CD14-positive monocyte (primary cell): ENCODE measurements around the gene APLF. TPM values are rescaled to one million over a fixed set of nuclear protein-coding genes. Genes with fewer than 3 reads are reported as not detected.

Experiments used
- DNase-seq, 3 donors: peaks; one replicate each; pipeline ENCODE4 v3.0.0-alpha.2; 2011 to 2022
- H2AFZ ChIP-seq: 2 replicates; pipeline ENCODE4 v1.6.0; 2012; ENCODE audit warnings: mild to moderate bottlenecking, low read depth, low read length, inconsistent platforms; ENCODE audit not compliant: insufficient read depth, poor library complexity, severe bottlenecking
- H3K27ac ChIP-seq, 2 donors: 1 replicate in 1 of 2; 2 replicates in 1 of 2; pipeline ENCODE4 v1.5.1; 2012 to 2013; ENCODE audit warnings: low read length in 2 of 2, control low read depth in 1 of 2, inconsistent platforms in 1 of 2, low read depth in 1 of 2, mild to moderate bottlenecking in 1 of 2
- H3K27me3 ChIP-seq, 2 donors: one replicate each; pipeline versions ENCODE4 v1.6.0 to v1.6.1; 2011 to 2013; ENCODE audit warnings: low read length in 2 of 2; ENCODE audit not compliant: control insufficient read depth in 2 of 2, insufficient read depth in 2 of 2
- H3K36me3 ChIP-seq, 2 donors: replicated peaks in 1 of 2; 1 replicate in 1 of 2; 2 replicates in 1 of 2; pipeline versions ENCODE4 v1.5.1 to v1.6.1; 2012 to 2013; ENCODE audit warnings: low read length in 2 of 2, control low read depth in 1 of 2, inconsistent platforms in 1 of 2, mild to moderate bottlenecking in 1 of 2; ENCODE audit not compliant: insufficient read depth in 2 of 2, control insufficient read depth in 1 of 2
- H3K4me1 ChIP-seq, 2 donors: 1 replicate in 1 of 2; 2 replicates in 1 of 2; pipeline versions ENCODE4 v1.5.1 to v1.6.1; 2012 to 2013; ENCODE audit warnings: low read length in 2 of 2, control low read depth in 1 of 2, inconsistent platforms in 1 of 2, mild to moderate bottlenecking in 1 of 2, moderate library complexity in 1 of 2; ENCODE audit not compliant: insufficient read depth in 2 of 2, control insufficient read depth in 1 of 2
- H3K4me2 ChIP-seq: replicated peaks from 2 replicates; pipeline ENCODE3; 2012; ENCODE audit warnings: low read length, moderate library complexity, mild to moderate bottlenecking; ENCODE audit not compliant: poor library complexity, severe bottlenecking; ENCODE audit errors: extremely low read depth
- H3K4me3 ChIP-seq, 3 experiments: fragments of 200-600 bp in 1 of 3; sonication (generic) in 1 of 3; replicated peaks in 1 of 3; 1 replicate in 2 of 3; 2 replicates in 1 of 3; pipeline ENCODE4 v1.5.1; 2011 to 2013; ENCODE audit warnings: low read length in 3 of 3, mild to moderate bottlenecking in 3 of 3, control low read depth in 2 of 3, low read depth in 2 of 3, inconsistent platforms in 1 of 3, moderate library complexity in 1 of 3
- H3K79me2 ChIP-seq: 2 replicates; pipeline ENCODE4 v1.6.0; 2012; ENCODE audit warnings: mild to moderate bottlenecking, control low read depth, inconsistent platforms, low read length, moderate library complexity; ENCODE audit not compliant: insufficient read depth
- H3K9ac ChIP-seq: 2 replicates; pipeline ENCODE4 v1.6.0; 2017; ENCODE audit warnings: low read length, mild to moderate bottlenecking; ENCODE audit not compliant: insufficient read depth, poor library complexity, severe bottlenecking
- H3K9me3 ChIP-seq, 2 donors: replicated peaks in 1 of 2; 1 replicate in 1 of 2; 2 replicates in 1 of 2; pipeline versions ENCODE4 v1.5.1 to v1.6.1; 2012 to 2013; ENCODE audit warnings: low read length in 2 of 2, control low read depth in 1 of 2; ENCODE audit not compliant: control insufficient read depth in 1 of 2, insufficient read depth in 1 of 2
- H4K20me1 ChIP-seq: 2 replicates; pipeline ENCODE4 v1.6.0; 2012; ENCODE audit warnings: mild to moderate bottlenecking, low read length, control low read depth, moderate library complexity; ENCODE audit not compliant: insufficient read depth
- H3K27ac Mint-ChIP-seq, 7 donors: one replicate each; pipeline ENCODE4 v1.8.0; 2020; ENCODE audit warnings: mild to moderate bottlenecking in 7 of 7, mixed read lengths in 7 of 7, moderate library complexity in 6 of 7, inconsistent platforms in 2 of 7
- H3K27me3 Mint-ChIP-seq, 3 donors: one replicate each; pipeline ENCODE4 v1.8.0; 2021 to 2022; ENCODE audit warnings: low read depth in 3 of 3, mild to moderate bottlenecking in 3 of 3, mixed read lengths in 3 of 3, moderate library complexity in 3 of 3, inconsistent platforms in 1 of 3
- H3K36me3 Mint-ChIP-seq, 2 donors: one replicate each; pipeline ENCODE4 v1.8.0; 2020; ENCODE audit warnings: mixed read lengths in 2 of 2, inconsistent platforms in 1 of 2, mild to moderate bottlenecking in 1 of 2
- H3K4me1 Mint-ChIP-seq: one replicate; pipeline ENCODE4 v1.8.0; 2020; ENCODE audit warnings: mild to moderate bottlenecking, mixed read lengths
- H3K4me3 Mint-ChIP-seq, 2 donors: one replicate each; pipeline ENCODE4 v1.8.0; 2020; ENCODE audit warnings: mild to moderate bottlenecking in 2 of 2, mixed read lengths in 2 of 2, moderate library complexity in 1 of 2
- H3K9me3 Mint-ChIP-seq, 7 donors: one replicate each; pipeline ENCODE4 v1.8.0; 2020 to 2022; ENCODE audit warnings: mixed read lengths in 7 of 7, mild to moderate bottlenecking in 6 of 7, moderate library complexity in 6 of 7, inconsistent platforms in 2 of 7
- WGBS: methylation state at CpG from one replicate; pipeline ENCODE4 v1.1.5; 2013; ENCODE audit warnings: missing lambda C conversion rate; ENCODE audit not compliant: insufficient coverage; 5-methylcytosine and 5-hydroxymethylcytosine counted together
- intact Hi-C, 2 donors: fragments of 100-400 bp; cut with micrococcal nuclease; formaldehyde crosslinking; loops; one replicate each; pipeline versions ENCODE4 v1.15.0 to v1.15.1; 2023
- polyA plus RNA-seq, 3 donors: library from polyadenylated mRNA; depleted of rRNA in 1 of 3; unstranded in 2 of 3; stranded (reverse) in 1 of 3; fragments of 300-500 nt in 2 of 3; fragments of >200 nt in 1 of 3; fragmentation: Illumina TruSeq in 2 of 3; gene quantifications; 1 replicate in 2 of 3; 2 replicates in 1 of 3; pipeline ENCODE4 v1.2.3, GENCODE V29; 2012 to 2021
- TF ChIP-seq, protein P1 (sequence below): fragments of 200-600 bp; IDR thresholded peaks from one replicate; pipeline ENCODE4 v1.8.0; 2022; ENCODE audit warnings: antibody characterized with exemption, mild to moderate bottlenecking

APLF gene
- polyA plus RNA-seq, 3 donors, result 0.77 to 1.8 (median 1.2) TPM

DNA sequence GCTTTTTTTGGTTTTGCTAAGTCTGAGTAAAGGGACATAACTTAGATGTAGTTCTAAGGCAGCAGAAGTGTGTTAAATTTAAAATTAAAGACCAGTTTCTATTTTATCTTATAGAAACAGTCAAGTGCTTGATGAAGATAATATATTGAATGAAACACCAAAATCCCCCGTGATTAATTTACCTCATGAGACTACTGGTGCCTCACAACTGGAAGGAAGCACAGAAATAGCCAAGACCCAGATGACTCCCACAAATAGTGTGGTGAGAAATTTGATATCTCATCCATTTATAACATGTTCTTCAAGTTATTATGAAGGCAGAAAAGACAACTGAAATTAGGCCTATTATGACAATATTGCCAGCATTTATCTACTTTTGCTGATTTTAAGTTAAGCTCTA lies 45.6 kb downstream of the APLF start:
- Mint-ChIP-seq H3K4me3 (no peak overlapping the region), H3K9me3 (peaks cover 0 to 6% (median 2%) of the 10 kb centered on the region in 7 donors), H3K4me1 (peaks cover 6% of the 10 kb centered on the region), H3K36me3 (peaks cover 0 to 7% of the 10 kb centered on the region in 2 donors), H3K27ac (no peak overlapping the region), H3K27me3 (no peaks in the 10 kb centered on the region)
- Histone ChIP-seq H3K27ac (no peak overlapping the region), H3K4me1 (peaks cover 0 to 3% of the 10 kb centered on the region in 2 donors), H3K9ac (no peak overlapping the region), H3K4me2 (no peak overlapping the region), H3K27me3 (no peaks in the 10 kb centered on the region), H2AFZ (no peak overlapping the region), H3K79me2 (no peaks in the 10 kb centered on the region), H3K9me3 (no peaks in the 10 kb centered on the region), H4K20me1 (no peaks in the 10 kb centered on the region), H3K4me3 (no peak overlapping the region), H3K36me3 (no peaks in the 10 kb centered on the region)
- TF ChIP-seq, protein P1, sequence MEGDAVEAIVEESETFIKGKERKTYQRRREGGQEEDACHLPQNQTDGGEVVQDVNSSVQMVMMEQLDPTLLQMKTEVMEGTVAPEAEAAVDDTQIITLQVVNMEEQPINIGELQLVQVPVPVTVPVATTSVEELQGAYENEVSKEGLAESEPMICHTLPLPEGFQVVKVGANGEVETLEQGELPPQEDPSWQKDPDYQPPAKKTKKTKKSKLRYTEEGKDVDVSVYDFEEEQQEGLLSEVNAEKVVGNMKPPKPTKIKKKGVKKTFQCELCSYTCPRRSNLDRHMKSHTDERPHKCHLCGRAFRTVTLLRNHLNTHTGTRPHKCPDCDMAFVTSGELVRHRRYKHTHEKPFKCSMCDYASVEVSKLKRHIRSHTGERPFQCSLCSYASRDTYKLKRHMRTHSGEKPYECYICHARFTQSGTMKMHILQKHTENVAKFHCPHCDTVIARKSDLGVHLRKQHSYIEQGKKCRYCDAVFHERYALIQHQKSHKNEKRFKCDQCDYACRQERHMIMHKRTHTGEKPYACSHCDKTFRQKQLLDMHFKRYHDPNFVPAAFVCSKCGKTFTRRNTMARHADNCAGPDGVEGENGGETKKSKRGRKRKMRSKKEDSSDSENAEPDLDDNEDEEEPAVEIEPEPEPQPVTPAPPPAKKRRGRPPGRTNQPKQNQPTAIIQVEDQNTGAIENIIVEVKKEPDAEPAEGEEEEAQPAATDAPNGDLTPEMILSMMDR, result no peak
- no CpG with 5 or more reads among the region's 1 CpG for WGBS
- DNase-seq, result no peak
- intact Hi-C loops, result no loop called here

DNA sequence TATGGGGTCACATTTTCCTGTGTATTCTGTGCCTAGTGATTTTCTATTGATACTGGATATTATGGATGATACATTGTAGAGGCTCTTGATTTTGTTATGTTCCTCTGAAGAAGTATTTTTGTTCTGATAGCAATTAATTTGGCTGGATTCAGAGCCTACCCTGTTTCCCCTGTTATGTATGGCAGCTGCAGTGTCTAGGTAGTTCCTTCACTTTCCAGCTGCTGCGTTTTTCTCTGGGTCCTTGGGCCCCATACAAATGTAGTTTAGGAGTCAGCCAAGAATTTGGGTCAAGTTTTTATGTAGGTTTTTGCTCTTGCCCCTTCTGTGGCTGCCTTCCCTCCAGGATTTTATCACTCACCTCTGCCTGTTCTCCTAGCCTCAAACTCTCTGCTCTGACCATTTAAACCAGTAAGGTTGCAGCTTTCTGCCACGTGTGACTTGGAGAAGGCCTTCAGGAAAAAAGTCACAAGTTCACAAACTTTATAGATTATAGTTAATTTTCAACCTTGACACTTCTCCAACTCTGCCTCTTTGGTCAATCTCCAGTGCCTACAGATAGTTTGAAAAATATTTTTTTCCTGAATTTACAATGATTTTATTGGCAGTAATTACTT lies 47.0 kb downstream of the APLF start:
- Histone ChIP-seq H3K4me2 (no peak overlapping the region), H4K20me1 (no peaks in the 10 kb centered on the region), H3K9ac (no peak overlapping the region), H3K9me3 (no peaks in the 10 kb centered on the region), H3K36me3 (no peaks in the 10 kb centered on the region), H3K27me3 (no peaks in the 10 kb centered on the region), H3K4me1 (peaks cover 0 to 3% of the 10 kb centered on the region in 2 donors), H3K79me2 (no peaks in the 10 kb centered on the region), H3K27ac (no peak overlapping the region), H3K4me3 (no peak overlapping the region), H2AFZ (no peak overlapping the region)
- H3K4me3 Mint-ChIP-seq, result no peak overlapping the region
- no peak overlapping the region for H3K27ac Mint-ChIP-seq
- H3K36me3 Mint-ChIP-seq, result peaks cover 0 to 3% of the 10 kb centered on the region in 2 donors
- H3K27me3 Mint-ChIP-seq, result no peaks in the 10 kb centered on the region
- DNase-seq, result no peak
- peaks cover 6% of the 10 kb centered on the region for H3K4me1 Mint-ChIP-seq
- WGBS, result 100% methylated on average over 1 of the region's 2 CpGs
- TF ChIP-seq, protein P1, result no peak
- intact Hi-C loops, result no loop called here
- peaks cover 0 to 3% (median 0%) of the 10 kb centered on the region in 7 donors for H3K9me3 Mint-ChIP-seq
